CD14-positive monocyte (primary cell): ENCODE measurements around the gene FOXP1. TPM values are rescaled to one million over a fixed set of nuclear protein-coding genes. Genes with fewer than 3 reads are reported as not detected.

Source experiments
- DNase-seq, 3 donors: peaks; one replicate each; pipeline ENCODE4 v3.0.0-alpha.2; 2011 to 2022
- H2AFZ ChIP-seq: 2 replicates; pipeline ENCODE4 v1.6.0; 2012; ENCODE audit warnings: mild to moderate bottlenecking, low read depth, low read length, inconsistent platforms; ENCODE audit not compliant: insufficient read depth, poor library complexity, severe bottlenecking
- H3K27ac ChIP-seq, 2 donors: 1 replicate in 1 of 2; 2 replicates in 1 of 2; pipeline ENCODE4 v1.5.1; 2012 to 2013; ENCODE audit warnings: low read length in 2 of 2, control low read depth in 1 of 2, inconsistent platforms in 1 of 2, low read depth in 1 of 2, mild to moderate bottlenecking in 1 of 2
- H3K27me3 ChIP-seq, 2 donors: one replicate each; pipeline versions ENCODE4 v1.6.0 to v1.6.1; 2011 to 2013; ENCODE audit warnings: low read length in 2 of 2; ENCODE audit not compliant: control insufficient read depth in 2 of 2, insufficient read depth in 2 of 2
- H3K36me3 ChIP-seq, 2 donors: replicated peaks in 1 of 2; 1 replicate in 1 of 2; 2 replicates in 1 of 2; pipeline versions ENCODE4 v1.5.1 to v1.6.1; 2012 to 2013; ENCODE audit warnings: low read length in 2 of 2, control low read depth in 1 of 2, inconsistent platforms in 1 of 2, mild to moderate bottlenecking in 1 of 2; ENCODE audit not compliant: insufficient read depth in 2 of 2, control insufficient read depth in 1 of 2
- H3K4me1 ChIP-seq, 2 donors: 1 replicate in 1 of 2; 2 replicates in 1 of 2; pipeline versions ENCODE4 v1.5.1 to v1.6.1; 2012 to 2013; ENCODE audit warnings: low read length in 2 of 2, control low read depth in 1 of 2, inconsistent platforms in 1 of 2, mild to moderate bottlenecking in 1 of 2, moderate library complexity in 1 of 2; ENCODE audit not compliant: insufficient read depth in 2 of 2, control insufficient read depth in 1 of 2
- H3K4me2 ChIP-seq: replicated peaks from 2 replicates; pipeline ENCODE3; 2012; ENCODE audit warnings: low read length, moderate library complexity, mild to moderate bottlenecking; ENCODE audit not compliant: poor library complexity, severe bottlenecking; ENCODE audit errors: extremely low read depth
- H3K4me3 ChIP-seq, 3 experiments: fragments of 200-600 bp in 1 of 3; sonication (generic) in 1 of 3; replicated peaks in 1 of 3; 1 replicate in 2 of 3; 2 replicates in 1 of 3; pipeline ENCODE4 v1.5.1; 2011 to 2013; ENCODE audit warnings: low read length in 3 of 3, mild to moderate bottlenecking in 3 of 3, control low read depth in 2 of 3, low read depth in 2 of 3, inconsistent platforms in 1 of 3, moderate library complexity in 1 of 3
- H3K79me2 ChIP-seq: 2 replicates; pipeline ENCODE4 v1.6.0; 2012; ENCODE audit warnings: mild to moderate bottlenecking, control low read depth, inconsistent platforms, low read length, moderate library complexity; ENCODE audit not compliant: insufficient read depth
- H3K9ac ChIP-seq: 2 replicates; pipeline ENCODE4 v1.6.0; 2017; ENCODE audit warnings: low read length, mild to moderate bottlenecking; ENCODE audit not compliant: insufficient read depth, poor library complexity, severe bottlenecking
- H3K9me3 ChIP-seq, 2 donors: replicated peaks in 1 of 2; 1 replicate in 1 of 2; 2 replicates in 1 of 2; pipeline versions ENCODE4 v1.5.1 to v1.6.1; 2012 to 2013; ENCODE audit warnings: low read length in 2 of 2, control low read depth in 1 of 2; ENCODE audit not compliant: control insufficient read depth in 1 of 2, insufficient read depth in 1 of 2
- H4K20me1 ChIP-seq: 2 replicates; pipeline ENCODE4 v1.6.0; 2012; ENCODE audit warnings: mild to moderate bottlenecking, low read length, control low read depth, moderate library complexity; ENCODE audit not compliant: insufficient read depth
- H3K27ac Mint-ChIP-seq, 7 donors: one replicate each; pipeline ENCODE4 v1.8.0; 2020; ENCODE audit warnings: mild to moderate bottlenecking in 7 of 7, mixed read lengths in 7 of 7, moderate library complexity in 6 of 7, inconsistent platforms in 2 of 7
- H3K27me3 Mint-ChIP-seq, 3 donors: one replicate each; pipeline ENCODE4 v1.8.0; 2021 to 2022; ENCODE audit warnings: low read depth in 3 of 3, mild to moderate bottlenecking in 3 of 3, mixed read lengths in 3 of 3, moderate library complexity in 3 of 3, inconsistent platforms in 1 of 3
- H3K36me3 Mint-ChIP-seq, 2 donors: one replicate each; pipeline ENCODE4 v1.8.0; 2020; ENCODE audit warnings: mixed read lengths in 2 of 2, inconsistent platforms in 1 of 2, mild to moderate bottlenecking in 1 of 2
- H3K4me1 Mint-ChIP-seq: one replicate; pipeline ENCODE4 v1.8.0; 2020; ENCODE audit warnings: mild to moderate bottlenecking, mixed read lengths
- H3K4me3 Mint-ChIP-seq, 2 donors: one replicate each; pipeline ENCODE4 v1.8.0; 2020; ENCODE audit warnings: mild to moderate bottlenecking in 2 of 2, mixed read lengths in 2 of 2, moderate library complexity in 1 of 2
- H3K9me3 Mint-ChIP-seq, 7 donors: one replicate each; pipeline ENCODE4 v1.8.0; 2020 to 2022; ENCODE audit warnings: mixed read lengths in 7 of 7, mild to moderate bottlenecking in 6 of 7, moderate library complexity in 6 of 7, inconsistent platforms in 2 of 7
- CTCF ChIP-seq: fragments of 200-600 bp; IDR thresholded peaks from one replicate; pipeline ENCODE4 v1.8.0; 2022; ENCODE audit warnings: antibody characterized with exemption, mild to moderate bottlenecking
- WGBS: methylation state at CpG from one replicate; pipeline ENCODE4 v1.1.5; 2013; ENCODE audit warnings: missing lambda C conversion rate; ENCODE audit not compliant: insufficient coverage; 5-methylcytosine and 5-hydroxymethylcytosine counted together
- intact Hi-C, 2 donors: fragments of 100-400 bp; cut with micrococcal nuclease; formaldehyde crosslinking; loops; one replicate each; pipeline versions ENCODE4 v1.15.0 to v1.15.1; 2023
- polyA plus RNA-seq, 3 donors: library from polyadenylated mRNA; depleted of rRNA in 1 of 3; unstranded in 2 of 3; stranded (reverse) in 1 of 3; fragments of 300-500 nt in 2 of 3; fragments of >200 nt in 1 of 3; fragmentation: Illumina TruSeq in 2 of 3; gene quantifications; 1 replicate in 2 of 3; 2 replicates in 1 of 3; pipeline ENCODE4 v1.2.3, GENCODE V29; 2012 to 2021

The FOXP1 gene
- polyA plus RNA-seq, 3 donors = 25.7 to 42.6 (median 27.8) TPM

DNA sequence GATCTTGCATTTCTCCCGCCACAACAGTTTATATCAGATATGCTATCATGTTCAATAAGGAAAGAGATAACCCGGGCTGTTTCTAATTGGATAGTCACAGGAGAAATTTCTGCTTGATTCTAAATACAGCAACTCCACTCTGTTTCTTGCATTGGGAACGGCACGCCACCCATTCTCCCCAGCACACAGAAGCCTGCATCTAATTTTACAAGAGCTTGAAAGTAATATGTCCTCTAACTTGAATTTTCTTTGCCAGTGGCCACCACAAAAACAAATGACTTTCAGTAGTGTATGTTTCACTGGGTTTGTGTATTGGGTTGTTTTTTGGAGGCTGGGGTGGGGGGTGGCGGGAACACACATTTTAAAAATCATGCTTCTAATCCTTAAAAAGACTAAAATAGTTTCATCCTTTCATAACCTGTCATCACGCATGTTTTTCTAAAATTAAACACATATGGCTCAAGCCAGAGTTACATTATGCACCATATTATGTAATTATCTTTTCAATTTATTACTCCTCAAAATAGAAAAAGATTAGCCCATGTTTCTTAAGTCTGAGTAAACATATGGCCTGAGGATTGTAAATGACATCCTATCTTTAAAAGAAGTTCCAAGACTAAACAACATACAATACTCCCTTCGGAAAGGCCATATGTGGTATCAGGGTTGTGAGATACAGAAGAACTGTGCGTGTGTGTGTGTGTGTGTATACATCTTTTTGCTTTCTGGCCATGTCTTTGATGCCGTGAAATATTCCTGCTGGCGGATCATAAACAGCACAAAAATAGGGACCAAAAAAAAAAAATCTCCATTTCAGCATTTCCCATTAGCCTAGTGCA, 176.3 kb downstream of the FOXP1 start:
- Histone ChIP-seq H3K9me3 (no peaks in the 10 kb centered on the region), H2AFZ (no peak overlapping the region), H3K27ac (no peak overlapping the region), H3K4me1 (peaks cover 12% of the 10 kb centered on the region in 2 donors), H3K36me3 (no peaks in the 10 kb centered on the region), H3K4me2 (no peak overlapping the region), H3K9ac (no peak overlapping the region), H3K27me3 (no peaks in the 10 kb centered on the region), H4K20me1 (peaks cover 72% of the 10 kb centered on the region), H3K4me3 (no peak overlapping the region), H3K79me2 (peaks cover 86% of the 10 kb centered on the region)
- TF ChIP-seq CTCF = no peak
- Mint-ChIP-seq H3K4me3 (no peak overlapping the region), H3K27ac (peak overlapping the region in 2 of 7 donors; percentile 14 to 50), H3K27me3 (peaks cover 0 to 1% (median 0%) of the 10 kb centered on the region in 3 donors), H3K36me3 (peaks cover 15 to 17% of the 10 kb centered on the region in 2 donors), H3K9me3 (no peaks in the 10 kb centered on the region), H3K4me1 (peaks cover 39% of the 10 kb centered on the region)
- WGBS = no CpG with 5 or more reads among the region's 10 CpGs
- intact Hi-C loops = no loop called here
- DNase-seq = no peak

DNA sequence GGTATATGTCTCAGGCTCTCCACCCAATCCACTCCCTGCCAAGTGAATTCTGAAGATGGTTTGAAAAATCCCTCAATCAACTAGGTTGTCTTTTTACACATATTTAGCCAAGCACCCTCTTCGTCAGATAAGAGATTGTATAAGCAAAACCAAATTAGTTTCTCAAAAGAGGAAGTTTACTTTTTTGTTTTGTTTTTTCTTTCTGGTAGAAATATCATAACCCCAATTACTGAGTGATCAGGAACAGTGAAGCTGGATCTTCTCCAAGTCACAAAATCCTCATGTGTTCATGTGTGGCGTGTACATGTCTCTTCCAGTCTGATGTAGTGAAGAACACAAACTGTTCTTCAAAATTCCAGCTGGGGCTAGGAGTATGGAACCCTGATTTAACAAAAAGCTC, 180.6 kb downstream of the FOXP1 start:
- H3K4me1 ChIP-seq = peaks cover 14 to 16% of the 10 kb centered on the region in 2 donors
- H3K36me3 ChIP-seq = no peaks in the 10 kb centered on the region
- peak overlapping the region; percentile 36 for H3K4me2 ChIP-seq
- peaks cover 51% of the 10 kb centered on the region for H3K4me1 Mint-ChIP-seq
- no peak for DNase-seq
- no peak for TF ChIP-seq CTCF
- H3K27ac Mint-ChIP-seq = peak overlapping the region; percentile 34 to 87 (median 73)
- no peak overlapping the region for H3K9ac ChIP-seq
- 0% methylated on average over 1 of the region's 2 CpGs for WGBS
- no peaks in the 10 kb centered on the region for H3K27me3 ChIP-seq
- H3K36me3 Mint-ChIP-seq = peaks cover 13 to 17% of the 10 kb centered on the region in 2 donors
- H3K4me3 ChIP-seq = peak overlapping the region in 1 of 3 experiments; percentile 6
- peak overlapping the region in 1 of 2 donors; percentile 70 for H3K27ac ChIP-seq
- H3K4me3 Mint-ChIP-seq = peak overlapping the region; percentile 31 to 33
- H3K9me3 Mint-ChIP-seq = no peaks in the 10 kb centered on the region
- peaks cover 58% of the 10 kb centered on the region for H4K20me1 ChIP-seq
- no peak overlapping the region for H2AFZ ChIP-seq
- H3K9me3 ChIP-seq = no peaks in the 10 kb centered on the region
- H3K27me3 Mint-ChIP-seq = peaks cover 0 to 1% (median 0%) of the 10 kb centered on the region in 3 donors
- intact Hi-C loops = no loop called here
- H3K79me2 ChIP-seq = peaks cover 80% of the 10 kb centered on the region
